Measurements from ENCODE around the gene PRKCD. TPM values are rescaled to one million over a fixed set of nuclear protein-coding genes. Genes with fewer than 3 reads are reported as not detected.

Gene PRKCD
- total RNA-seq, 1 donor from 2014 or later, result 3.9 TPM

DNA sequence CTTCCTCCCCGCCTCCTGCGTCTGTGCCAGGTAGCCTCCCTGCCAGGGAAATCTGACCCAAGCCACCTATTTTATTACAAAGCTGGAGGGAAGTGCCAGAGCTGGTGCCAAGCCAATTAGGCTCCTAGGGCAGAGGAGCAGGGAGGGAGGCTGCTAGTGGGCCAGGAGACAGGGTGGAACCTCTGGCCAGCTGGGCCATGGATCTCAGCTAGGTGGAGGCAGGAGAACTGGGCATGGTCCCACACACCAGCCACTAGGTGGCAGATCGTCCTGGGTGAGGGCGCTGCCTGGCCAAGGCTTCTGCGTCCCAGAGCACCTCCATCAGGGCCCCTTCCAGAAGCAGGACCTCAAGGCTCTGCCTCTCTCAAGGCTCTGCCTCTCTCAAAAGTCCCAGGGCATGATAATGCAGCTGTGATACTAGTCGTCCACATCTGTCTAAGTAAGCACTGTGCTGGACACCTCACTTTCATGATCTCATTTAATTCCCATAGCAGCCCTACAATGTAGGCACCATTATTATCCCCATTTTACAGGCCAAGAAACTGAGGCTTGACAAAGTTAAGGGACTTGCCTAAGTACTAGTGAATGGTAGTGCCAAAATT lies 26.3 kb upstream of the PRKCD start:
- peak; percentile 55 for FAIRE-seq
- H3K27me3 ChIP-seq (ENCODE audit: control insufficient read depth, insufficient read depth, low read length), result no peaks in the 10 kb centered on the region
- peak; percentile 58 for DNase-seq (ENCODE audit: low read depth)
- H3K36me3 ChIP-seq (ENCODE audit: control insufficient read depth, insufficient read depth, low read length), result no peaks in the 10 kb centered on the region
- TF ChIP-seq, protein P1, sequence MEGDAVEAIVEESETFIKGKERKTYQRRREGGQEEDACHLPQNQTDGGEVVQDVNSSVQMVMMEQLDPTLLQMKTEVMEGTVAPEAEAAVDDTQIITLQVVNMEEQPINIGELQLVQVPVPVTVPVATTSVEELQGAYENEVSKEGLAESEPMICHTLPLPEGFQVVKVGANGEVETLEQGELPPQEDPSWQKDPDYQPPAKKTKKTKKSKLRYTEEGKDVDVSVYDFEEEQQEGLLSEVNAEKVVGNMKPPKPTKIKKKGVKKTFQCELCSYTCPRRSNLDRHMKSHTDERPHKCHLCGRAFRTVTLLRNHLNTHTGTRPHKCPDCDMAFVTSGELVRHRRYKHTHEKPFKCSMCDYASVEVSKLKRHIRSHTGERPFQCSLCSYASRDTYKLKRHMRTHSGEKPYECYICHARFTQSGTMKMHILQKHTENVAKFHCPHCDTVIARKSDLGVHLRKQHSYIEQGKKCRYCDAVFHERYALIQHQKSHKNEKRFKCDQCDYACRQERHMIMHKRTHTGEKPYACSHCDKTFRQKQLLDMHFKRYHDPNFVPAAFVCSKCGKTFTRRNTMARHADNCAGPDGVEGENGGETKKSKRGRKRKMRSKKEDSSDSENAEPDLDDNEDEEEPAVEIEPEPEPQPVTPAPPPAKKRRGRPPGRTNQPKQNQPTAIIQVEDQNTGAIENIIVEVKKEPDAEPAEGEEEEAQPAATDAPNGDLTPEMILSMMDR (IDR thresholded peaks at IDR 0.05; ENCODE audit: insufficient read depth, low read length, severe bottlenecking), result peak; percentile 98
- no peak overlapping the region for H3K4me3 ChIP-seq (ENCODE audit: low read depth, low read length)

- DNase-seq (ENCODE audit: low read depth) (no peak), FAIRE-seq (no peak)
- H3K36me3 ChIP-seq (ENCODE audit: control insufficient read depth, insufficient read depth, low read length), result no peaks in the 10 kb centered on the region
- no peaks in the 10 kb centered on the region for H3K27me3 ChIP-seq (ENCODE audit: control insufficient read depth, insufficient read depth, low read length)
- no peak overlapping the region for H3K4me3 ChIP-seq (ENCODE audit: low read depth, low read length)
- TF ChIP-seq, protein P1 (IDR thresholded peaks at IDR 0.05; ENCODE audit: insufficient read depth, low read length, severe bottlenecking), result no peak
These were observed 23.8 kb upstream of the PRKCD start for GRCh38 chr3:53137221-53137620.

DNA sequence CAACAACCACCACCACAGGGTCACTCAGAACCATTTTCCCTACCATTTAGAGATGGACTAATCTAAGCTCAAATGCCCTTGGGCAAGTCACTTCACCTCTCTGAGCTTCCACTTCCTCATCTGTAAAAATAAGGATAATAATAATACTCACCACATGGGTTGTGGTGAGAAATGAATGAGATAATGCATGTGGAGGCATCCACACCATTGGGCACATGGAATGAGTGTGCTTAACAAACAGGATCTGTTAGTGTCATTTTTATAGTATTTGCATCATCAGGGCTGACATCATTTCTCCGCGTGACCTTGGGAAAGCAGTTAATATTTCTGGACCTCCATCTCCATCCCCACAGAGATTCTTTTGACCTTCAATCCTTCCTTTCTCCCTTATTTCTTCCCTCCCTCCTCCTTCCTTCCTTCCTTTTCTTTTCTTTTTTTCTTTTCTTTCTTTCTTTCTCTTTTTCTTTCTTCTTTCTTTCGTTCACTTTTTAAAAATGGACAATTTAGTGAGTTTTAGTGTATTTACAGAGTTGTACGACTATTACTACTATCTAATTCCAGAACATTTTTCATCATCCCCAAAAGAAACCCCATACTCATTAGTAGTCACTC lies 23.1 kb upstream of the PRKCD start:
- TF ChIP-seq, protein P1 (IDR thresholded peaks at IDR 0.05; ENCODE audit: insufficient read depth, low read length, severe bottlenecking), result no peak
- DNase-seq (ENCODE audit: low read depth) (peak; percentile 43), FAIRE-seq (no peak)

DNA sequence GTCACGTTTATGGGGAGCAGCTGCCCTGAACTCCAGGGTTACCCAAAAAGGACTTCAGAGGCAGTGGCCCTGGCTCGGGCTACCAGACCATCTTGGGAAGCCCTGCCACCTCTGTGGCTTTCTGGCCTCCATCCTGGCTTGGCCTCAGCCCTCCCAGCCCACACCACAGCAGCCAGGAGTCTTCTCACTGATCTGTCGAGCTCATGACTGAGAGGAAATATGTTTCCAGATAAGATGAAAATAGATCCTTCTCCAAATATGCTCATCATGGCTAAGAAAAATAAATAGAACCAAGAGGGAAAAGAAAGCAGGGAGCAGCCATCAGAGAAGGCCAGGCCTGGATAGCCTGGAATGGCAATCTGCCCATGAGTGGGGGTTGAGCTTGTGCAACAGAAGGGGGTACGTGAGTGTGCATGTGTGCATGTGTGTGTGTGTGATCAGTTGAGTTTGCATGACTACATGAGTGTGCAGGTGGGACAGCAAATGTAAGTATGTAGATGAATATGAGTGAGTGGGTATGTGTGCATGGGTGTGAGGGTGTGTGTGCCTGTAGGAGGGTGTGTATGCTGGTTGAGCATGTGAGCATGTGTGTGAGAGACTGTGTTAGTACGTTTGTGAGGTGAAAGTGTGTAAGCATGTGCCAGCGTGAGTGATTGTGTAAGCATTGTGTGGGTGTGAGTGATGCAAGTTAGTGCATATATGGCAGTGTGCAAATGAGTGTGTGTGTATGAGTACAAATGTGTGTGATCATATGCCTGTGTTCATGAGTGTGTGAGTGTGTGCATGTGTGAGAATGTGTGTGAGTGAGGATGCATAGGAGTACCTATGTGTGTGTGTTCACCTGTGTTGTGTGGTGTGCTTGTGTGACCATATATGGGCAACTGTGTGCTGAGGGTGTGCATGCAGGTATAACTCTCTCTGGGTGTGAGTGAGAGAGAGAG lies 20.8 kb upstream of the PRKCD start:
- Histone ChIP-seq H3K27me3 (ENCODE audit: control insufficient read depth, insufficient read depth, low read length) (no peaks in the 10 kb centered on the region), H3K4me3 (ENCODE audit: low read depth, low read length) (no peak overlapping the region), H3K36me3 (ENCODE audit: control insufficient read depth, insufficient read depth, low read length) (no peaks in the 10 kb centered on the region)
- FAIRE-seq (peak; percentile 7), DNase-seq (ENCODE audit: low read depth) (no peak)
- TF ChIP-seq, protein P1 (IDR thresholded peaks at IDR 0.05; ENCODE audit: insufficient read depth, low read length, severe bottlenecking), result no peak

More for the DNA sequence above, 23.1 kb upstream of the PRKCD start:
- H3K36me3 ChIP-seq (ENCODE audit: control insufficient read depth, insufficient read depth, low read length), result no peaks in the 10 kb centered on the region
- H3K4me3 ChIP-seq (ENCODE audit: low read depth, low read length), result no peak overlapping the region
- no peaks in the 10 kb centered on the region for H3K27me3 ChIP-seq (ENCODE audit: control insufficient read depth, insufficient read depth, low read length)

DNA sequence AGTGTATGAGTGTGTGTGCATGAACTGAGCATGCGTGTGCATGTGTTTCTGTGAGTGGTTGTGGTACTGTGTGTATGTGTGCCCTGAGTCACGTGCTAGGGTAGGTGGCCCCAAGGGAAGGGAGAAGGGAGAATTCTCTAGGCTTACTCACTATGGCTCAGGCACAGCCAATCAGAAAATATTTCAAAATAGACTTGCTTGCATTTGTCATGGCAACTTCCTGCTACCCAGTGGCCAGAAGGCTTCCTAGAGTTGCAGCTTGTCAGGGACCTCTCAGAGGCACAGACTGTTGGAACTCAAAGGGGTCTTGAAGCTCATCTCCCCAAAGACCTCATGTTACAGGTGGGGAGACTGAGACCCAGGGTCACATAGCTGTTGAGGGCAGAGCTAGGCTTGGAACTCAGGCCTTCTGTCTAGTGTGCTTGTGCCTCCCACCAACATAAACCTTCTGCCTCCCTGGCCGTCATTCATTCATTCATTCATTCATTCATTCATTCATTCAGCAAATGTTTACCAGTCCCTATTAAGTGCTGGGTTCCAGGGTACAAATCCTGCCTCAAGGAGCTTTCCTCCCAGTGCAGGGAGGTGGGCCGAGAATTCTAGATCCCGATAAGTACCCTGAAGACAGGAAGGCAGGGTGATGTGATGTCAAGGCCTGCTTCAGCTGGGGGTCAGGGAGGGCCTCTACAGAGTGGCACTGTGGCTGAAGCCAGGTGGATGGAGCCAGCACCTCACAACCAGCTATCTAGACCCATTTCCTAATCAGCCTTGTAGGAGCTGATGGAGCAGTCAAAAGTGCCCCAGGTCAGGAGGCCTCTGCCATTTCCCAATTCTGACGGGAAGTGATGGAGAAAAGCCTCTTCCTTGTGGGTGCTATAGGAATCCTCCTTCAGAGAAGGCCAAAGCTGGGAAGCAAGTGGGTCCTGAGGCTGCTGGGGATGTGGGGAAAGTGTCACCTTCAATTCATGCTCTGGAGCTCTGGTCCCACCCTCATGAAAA lies 19.9 kb upstream of the PRKCD start:
- TF ChIP-seq, protein P1 (IDR thresholded peaks at IDR 0.05; ENCODE audit: insufficient read depth, low read length, severe bottlenecking), result no peak
- no peak overlapping the region for H3K4me3 ChIP-seq (ENCODE audit: low read depth, low read length)
- FAIRE-seq (no peak), DNase-seq (ENCODE audit: low read depth) (peak; percentile 83)
- H3K36me3 ChIP-seq (ENCODE audit: control insufficient read depth, insufficient read depth, low read length), result no peaks in the 10 kb centered on the region
- no peaks in the 10 kb centered on the region for H3K27me3 ChIP-seq (ENCODE audit: control insufficient read depth, insufficient read depth, low read length)

Data from bronchial epithelial cell (primary cell).